Skeletal muscle tissue (tissue), 4 donors: ENCODE measurements around the gene GSK3B. TPM values are rescaled to one million over a fixed set of nuclear protein-coding genes. Genes with fewer than 3 reads are reported as not detected.

ENCODE experiments used
- H3K27ac ChIP-seq: one replicate; pipeline ENCODE4 v1.7.0; 2013; ENCODE audit warnings: mild to moderate bottlenecking, low read depth, low read length, inconsistent platforms
- H3K27me3 ChIP-seq, 3 donors: one replicate each; pipeline ENCODE4 v1.7.0; 2013; ENCODE audit warnings: low read length in 3 of 3; ENCODE audit not compliant: control insufficient read depth in 3 of 3, insufficient read depth in 3 of 3
- H3K36me3 ChIP-seq, 3 donors: one replicate each; pipeline ENCODE4 v1.7.0; 2013; ENCODE audit warnings: low read length in 3 of 3; ENCODE audit not compliant: control insufficient read depth in 3 of 3, insufficient read depth in 3 of 3
- H3K4me1 ChIP-seq, 3 donors: one replicate each; pipeline ENCODE4 v1.7.0; 2013; ENCODE audit warnings: low read length in 3 of 3, mild to moderate bottlenecking in 3 of 3; ENCODE audit not compliant: control insufficient read depth in 3 of 3, insufficient read depth in 3 of 3
- H3K4me3 ChIP-seq, 3 donors: one replicate each; pipeline ENCODE4 v1.7.0; 2013; ENCODE audit warnings: low read length in 3 of 3
- H3K9ac ChIP-seq, 3 donors: one replicate each; pipeline ENCODE4 v1.7.0; 2013; ENCODE audit warnings: low read length in 3 of 3, mild to moderate bottlenecking in 3 of 3, moderate library complexity in 2 of 3, low read depth in 1 of 3
- H3K9me3 ChIP-seq, 3 donors: one replicate each; pipeline ENCODE4 v1.7.0; 2013; ENCODE audit warnings: low read length in 3 of 3; ENCODE audit not compliant: control insufficient read depth in 3 of 3
- total RNA-seq: library from RNA; depleted of rRNA; stranded (reverse); fragments of >200 nt; gene quantifications from one replicate; pipeline ENCODE4 v1.2.3, GENCODE V29; 2014
- donor health status: Osteomylitis.

GSK3B gene
- total RNA-seq, 1 donor from 2014 or later: 30.3 TPM

- Histone ChIP-seq H3K36me3 (no peaks in the 10 kb centered on the region), H3K9ac (no peak overlapping the region), H3K4me1 (no peaks in the 10 kb centered on the region), H3K4me3 (no peak overlapping the region), H3K9me3 (no peaks in the 10 kb centered on the region), H3K27ac (no peak overlapping the region), H3K27me3 (no peaks in the 10 kb centered on the region)
These were observed 311.0 kb downstream of the GSK3B start for GRCh38 chr3:119783255-119783654.

DNA sequence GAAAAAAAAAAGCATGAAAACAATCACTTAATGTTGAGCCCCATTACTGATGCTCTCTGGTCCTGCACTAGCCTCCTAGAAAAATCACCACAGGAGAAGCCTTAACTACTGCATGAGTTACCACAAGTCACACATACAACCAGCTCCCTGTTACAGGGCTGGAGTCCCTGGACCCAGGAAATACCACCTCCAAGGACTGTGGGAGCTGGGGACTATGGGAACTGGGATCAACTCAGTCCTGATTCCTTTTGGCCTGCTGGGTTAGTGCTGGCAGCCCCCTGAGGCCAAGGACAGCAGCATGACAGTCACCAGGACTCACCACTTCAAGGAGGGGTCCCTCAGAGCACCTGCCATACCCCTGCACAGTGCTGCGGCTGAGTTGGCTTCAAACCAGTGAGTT lies 311.8 kb downstream of the GSK3B start:
- H3K4me3 ChIP-seq: no peak overlapping the region
- no peaks in the 10 kb centered on the region for H3K36me3 ChIP-seq
- H3K9ac ChIP-seq: no peak overlapping the region
- no peaks in the 10 kb centered on the region for H3K27me3 ChIP-seq
- H3K27ac ChIP-seq: no peak overlapping the region
- H3K9me3 ChIP-seq: no peaks in the 10 kb centered on the region
- no peaks in the 10 kb centered on the region for H3K4me1 ChIP-seq

- H3K27ac ChIP-seq: no peak within 1 kb of the TSS
- H3K4me3 ChIP-seq: no peak within 1 kb of the TSS
- peaks cover 0 to under 1% (median 0%) of the 10 kb centered on the region in 3 donors for H3K9me3 ChIP-seq
- no peaks in the 10 kb centered on the region for H3K4me1 ChIP-seq
- no peak within 1 kb of the TSS for H3K9ac ChIP-seq
- no peaks in the 10 kb centered on the region for H3K27me3 ChIP-seq
- no peaks in the 10 kb centered on the region for H3K36me3 ChIP-seq
These were observed 312.7 kb downstream of the GSK3B start, which contains the start of gene NR1I2 for GRCh38 chr3:119781330-119782198. Gene NR1I2, plus strand, starts transcription at chr3:119782101.

GRCh38 chr3:119779731-119780383 lies 314.4 kb downstream of the GSK3B start:
- H3K27me3 ChIP-seq: no peaks in the 10 kb centered on the region
- no peak overlapping the region for H3K27ac ChIP-seq
- peaks cover 0 to 5% (median 0%) of the 10 kb centered on the region in 3 donors for H3K9me3 ChIP-seq
- no peaks in the 10 kb centered on the region for H3K36me3 ChIP-seq
- no peak overlapping the region for H3K9ac ChIP-seq
- no peak overlapping the region for H3K4me3 ChIP-seq
- H3K4me1 ChIP-seq: no peaks in the 10 kb centered on the region

- Histone ChIP-seq H3K27ac (no peak overlapping the region), H3K9ac (no peak overlapping the region)
These were observed 315.4 kb downstream of the GSK3B start for GRCh38 chr3:119778811-119779210.

GRCh38 chr3:119778176-119778575 lies 316.1 kb downstream of the GSK3B start:
- H3K4me3 ChIP-seq: no peak overlapping the region
- H3K36me3 ChIP-seq: no peaks in the 10 kb centered on the region
- no peak overlapping the region for H3K27ac ChIP-seq
- no peaks in the 10 kb centered on the region for H3K27me3 ChIP-seq
- no peak overlapping the region for H3K9ac ChIP-seq
- H3K9me3 ChIP-seq: peaks cover 0 to 5% (median 0%) of the 10 kb centered on the region in 3 donors
- H3K4me1 ChIP-seq: no peaks in the 10 kb centered on the region

More at GRCh38 chr3:119778811-119779210, 315.4 kb downstream of the GSK3B start:
- peaks cover 0 to 5% (median 0%) of the 10 kb centered on the region in 3 donors for H3K9me3 ChIP-seq
- no peak overlapping the region for H3K4me3 ChIP-seq
- no peaks in the 10 kb centered on the region for H3K4me1 ChIP-seq
- H3K27me3 ChIP-seq: no peaks in the 10 kb centered on the region
- no peaks in the 10 kb centered on the region for H3K36me3 ChIP-seq

GRCh38 chr3:119776304-119776703 lies 317.9 kb downstream of the GSK3B start:
- Histone ChIP-seq H3K27me3 (no peaks in the 10 kb centered on the region), H3K9me3 (peaks cover 0 to 5% (median 0%) of the 10 kb centered on the region in 3 donors), H3K27ac (no peak overlapping the region), H3K36me3 (no peaks in the 10 kb centered on the region), H3K9ac (no peak overlapping the region), H3K4me1 (no peaks in the 10 kb centered on the region), H3K4me3 (no peak overlapping the region)

DNA sequence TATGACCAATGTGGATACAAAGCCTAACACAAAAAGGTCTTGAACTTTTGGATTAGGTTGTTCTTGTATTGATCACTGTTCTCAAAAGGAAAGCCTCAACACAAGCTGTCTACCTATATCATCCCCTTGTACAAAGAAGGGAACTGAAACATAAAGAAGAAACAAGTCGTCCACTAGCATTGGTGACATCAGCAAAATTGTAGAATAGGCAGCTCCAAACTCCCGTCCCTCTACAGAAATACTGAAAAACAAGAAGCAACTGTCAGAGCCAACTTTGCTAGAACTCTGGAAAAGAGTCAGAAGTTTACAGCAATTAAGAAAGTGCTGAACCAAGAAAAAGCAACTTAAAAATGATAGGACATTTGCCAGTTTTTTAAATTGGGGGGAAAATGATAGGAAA lies 319.8 kb downstream of the GSK3B start:
- no peak overlapping the region for H3K27ac ChIP-seq

More for the DNA sequence above, 319.8 kb downstream of the GSK3B start:
- Histone ChIP-seq H3K4me1 (no peaks in the 10 kb centered on the region), H3K4me3 (no peak overlapping the region), H3K9me3 (peaks cover 0 to 5% (median 0%) of the 10 kb centered on the region in 3 donors), H3K36me3 (no peaks in the 10 kb centered on the region), H3K9ac (no peak overlapping the region), H3K27me3 (no peaks in the 10 kb centered on the region)
